AG20443 (cell line): ENCODE data around the gene MOB4.

ENCODE experiments used
- DNase-seq: peaks from one replicate; pipeline ENCODE4 v3.0.0; 2012; ENCODE audit warnings: low spot score, mixed read lengths

MOB4 gene

DNA sequence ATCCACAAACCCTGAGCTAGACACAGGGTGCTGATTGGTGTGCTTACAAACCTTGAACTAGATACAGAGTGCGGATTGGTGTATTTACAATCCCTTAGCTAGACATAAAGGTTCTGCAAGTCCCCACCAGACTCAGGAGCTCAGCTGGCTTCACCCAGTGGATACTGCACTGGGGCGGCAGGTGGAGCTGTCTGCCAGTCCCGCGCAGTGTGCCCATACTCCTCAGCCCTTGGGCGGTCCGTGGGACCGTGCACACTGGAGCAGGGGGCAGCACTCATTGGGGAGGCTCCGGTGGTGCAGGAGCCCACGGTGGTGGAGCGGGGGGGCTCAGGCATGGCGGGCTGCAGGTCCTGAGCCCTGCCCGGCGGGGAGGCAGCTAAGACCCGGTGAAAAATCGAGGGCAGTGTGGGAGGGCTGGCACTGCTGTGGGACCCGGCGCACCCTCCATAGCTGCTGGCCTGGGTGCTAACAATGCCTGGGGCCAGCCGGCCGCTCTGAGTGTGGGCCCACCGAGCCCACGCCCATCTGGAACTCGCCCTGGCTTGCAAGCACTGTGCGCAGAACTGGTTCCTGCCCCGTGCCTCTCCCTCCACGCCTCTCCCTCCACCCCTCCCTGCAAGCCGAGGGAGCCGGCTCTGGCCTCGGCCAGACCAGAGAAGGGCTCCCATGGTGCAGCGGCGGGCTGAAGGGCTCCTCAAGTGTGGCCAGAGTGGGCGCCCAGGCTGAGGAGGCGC lies 75.6 kb downstream of the MOB4 start:
- DNase-seq = no peak

GRCh38 chr2:197596766-197597165 lies 80.9 kb downstream of the MOB4 start:
- no peak for DNase-seq

DNA sequence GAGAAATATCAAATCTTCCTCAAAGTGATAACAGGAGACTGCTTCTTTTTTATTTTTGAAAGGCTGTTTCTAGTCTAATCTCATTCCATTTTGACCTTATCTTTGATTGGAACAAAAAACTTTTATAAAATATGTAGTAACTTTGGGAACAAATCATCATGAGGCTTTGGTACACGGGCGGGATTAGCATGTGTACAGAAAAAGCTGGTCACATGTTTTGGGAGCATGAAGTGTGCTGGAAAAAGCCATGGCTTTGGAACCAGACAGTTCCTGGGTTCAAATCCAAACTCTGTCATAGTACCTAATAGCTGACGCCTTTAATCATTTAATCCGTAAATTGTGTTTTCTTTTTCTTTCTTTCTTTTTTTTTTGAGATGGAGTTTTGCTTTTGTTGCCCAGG lies 81.3 kb downstream of the MOB4 start:
- DNase-seq = no peak

GRCh38 chr2:197598450-197598849 lies 82.6 kb downstream of the MOB4 start:
- DNase-seq = no peak

- DNase-seq = peak; percentile 65
These were observed 83.6 kb downstream of the MOB4 start for GRCh38 chr2:197599285-197599965.

DNA sequence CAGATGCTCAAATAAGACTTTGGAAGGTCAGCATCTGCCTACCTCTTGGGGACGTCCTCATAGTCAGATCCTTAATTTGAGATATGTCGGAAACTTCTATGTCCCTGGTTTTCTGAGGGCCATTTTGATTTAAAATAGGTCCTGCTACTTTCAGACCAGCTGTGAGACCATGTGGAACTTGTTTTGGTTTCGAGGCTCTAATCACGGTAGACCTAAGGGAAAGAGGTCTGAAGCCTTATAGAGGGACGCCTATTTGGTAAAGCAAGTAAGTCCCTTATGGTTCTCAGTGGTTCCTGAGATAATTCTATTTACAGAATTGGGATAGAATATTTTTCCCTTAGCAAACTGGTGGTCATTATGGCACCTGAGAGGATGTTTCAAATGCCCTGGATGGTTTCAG lies 84.4 kb downstream of the MOB4 start:
- no peak for DNase-seq

- no peak for DNase-seq
These were observed 85.9 kb downstream of the MOB4 start for GRCh38 chr2:197601726-197602125.
